ENCODE data around the gene ASTL. TPM values are rescaled to one million over a fixed set of nuclear protein-coding genes. Genes with fewer than 3 reads are reported as not detected.

The ASTL gene
- total and polyA plus RNA-seq, 4 donors: 0.57 to 0.62 TPM; not detected in 2

- intact Hi-C loops (cut with DNase I): no loop called here
- Histone ChIP-seq H3K27ac (ENCODE audit: low read depth in 1 of 2, low read length in 2 of 2) (peak overlapping the region; percentile 19 to 46), H3K36me3 (ENCODE audit: control insufficient read depth in 1 of 2, insufficient read depth in 2 of 2, low read length in 1 of 2) (no peaks in the 10 kb centered on the region), H3K9me3 (ENCODE audit: control insufficient read depth, low read length) (no peaks in the 10 kb centered on the region), H3K4me3 (ENCODE audit: low read length in 2 of 2) (no peak overlapping the region), H3K4me1 (ENCODE audit: control insufficient read depth in 1 of 2, insufficient read depth in 2 of 2, low read length in 2 of 2) (no peaks in the 10 kb centered on the region), H3K27me3 (ENCODE audit: control insufficient read depth in 1 of 2, insufficient read depth in 2 of 2, low read length in 1 of 2) (no peaks in the 10 kb centered on the region)
- ATAC-seq (ENCODE audit: low FRiP score) (peak; percentile 66), DNase-seq (peak; percentile 75 to 90)
- WGBS, 2 donors: 35 to 44% methylated on average over 9 of the region's 9 CpGs
Measured at GRCh38 chr2:96083064-96083939, 55.0 kb downstream of the ASTL start.

GRCh38 chr2:96082211-96083063 lies 55.9 kb downstream of the ASTL start:
- Histone ChIP-seq H3K36me3 (ENCODE audit: control insufficient read depth in 1 of 2, insufficient read depth in 2 of 2, low read length in 1 of 2) (no peaks in the 10 kb centered on the region), H3K4me3 (ENCODE audit: low read length in 2 of 2) (no peak overlapping the region), H3K9me3 (ENCODE audit: control insufficient read depth, low read length) (no peaks in the 10 kb centered on the region), H3K27ac (ENCODE audit: low read depth in 1 of 2, low read length in 2 of 2) (peak overlapping the region; percentile 19 to 46), H3K4me1 (ENCODE audit: control insufficient read depth in 1 of 2, insufficient read depth in 2 of 2, low read length in 2 of 2) (no peaks in the 10 kb centered on the region), H3K27me3 (ENCODE audit: control insufficient read depth in 1 of 2, insufficient read depth in 2 of 2, low read length in 1 of 2) (no peaks in the 10 kb centered on the region)
- WGBS, 2 donors: 88 to 90% methylated on average over 14 of the region's 14 CpGs
- intact Hi-C loops (cut with DNase I): no loop called here
- DNase-seq: peak in 1 of 2 donors; percentile 44
- peak; percentile 36 for ATAC-seq (ENCODE audit: low FRiP score)

DNA sequence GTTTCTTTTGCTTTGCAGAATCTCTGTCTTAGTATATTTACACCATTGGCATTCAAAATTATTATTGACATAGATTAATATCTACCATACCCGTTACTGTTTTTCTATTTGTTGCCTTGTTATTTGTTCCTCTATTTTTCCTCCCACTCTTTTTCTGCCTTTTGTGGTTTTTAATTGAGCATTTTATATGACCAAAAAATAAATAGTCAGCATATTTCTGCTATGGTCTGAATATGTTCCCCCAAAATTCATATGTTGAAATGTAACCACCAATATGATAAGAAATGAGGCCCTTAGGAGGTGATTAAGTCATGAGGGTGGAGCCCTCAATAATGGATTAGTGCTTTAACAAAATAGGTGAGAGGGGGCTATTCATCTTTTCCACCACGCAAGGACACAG lies 57.3 kb downstream of the ASTL start:
- Histone ChIP-seq H3K36me3 (ENCODE audit: control insufficient read depth in 1 of 2, insufficient read depth in 2 of 2, low read length in 1 of 2) (no peaks in the 10 kb centered on the region), H3K9me3 (ENCODE audit: control insufficient read depth, low read length) (no peaks in the 10 kb centered on the region), H3K27me3 (ENCODE audit: control insufficient read depth in 1 of 2, insufficient read depth in 2 of 2, low read length in 1 of 2) (no peaks in the 10 kb centered on the region), H3K27ac (ENCODE audit: low read depth in 1 of 2, low read length in 2 of 2) (no peak overlapping the region), H3K4me1 (ENCODE audit: control insufficient read depth in 1 of 2, insufficient read depth in 2 of 2, low read length in 2 of 2) (no peaks in the 10 kb centered on the region), H3K4me3 (ENCODE audit: low read length in 2 of 2) (no peak overlapping the region)
- intact Hi-C loops (cut with DNase I): no loop called here
- DNase-seq: no peak
- WGBS, 2 donors: 89 to 98% methylated on average over 2 of the region's 2 CpGs
- ATAC-seq (ENCODE audit: low FRiP score): no peak

DNA sequence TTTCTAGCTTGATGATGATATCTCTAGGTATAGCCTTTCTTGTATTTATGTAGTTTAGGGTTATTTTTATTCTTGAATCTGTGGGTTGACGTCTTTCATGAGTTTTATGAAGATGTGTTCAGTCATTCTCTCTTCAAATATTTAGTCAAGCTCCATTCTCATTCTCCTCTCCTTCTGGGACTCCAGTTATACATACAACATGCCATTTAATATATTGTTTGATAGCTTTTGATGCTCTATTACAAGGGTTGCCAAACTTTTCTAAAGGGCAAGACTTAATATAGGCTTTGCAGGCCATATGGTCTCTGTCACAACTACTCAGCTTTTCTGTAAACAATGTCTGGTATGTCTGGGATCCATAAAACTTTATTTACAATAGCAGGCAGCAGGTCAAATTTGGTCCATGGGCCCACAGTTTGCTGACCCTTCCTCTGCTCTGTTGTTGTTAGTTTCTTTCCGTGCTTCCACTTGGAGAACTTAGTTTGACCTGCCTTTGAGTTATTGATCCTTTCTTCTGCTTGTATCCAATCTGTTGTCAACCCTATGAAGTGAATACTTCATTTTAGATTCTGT lies 63.0 kb downstream of the ASTL start:
- intact Hi-C loops (cut with DNase I): no loop called here
- Histone ChIP-seq H3K36me3 (ENCODE audit: control insufficient read depth in 1 of 2, insufficient read depth in 2 of 2, low read length in 1 of 2) (no peaks in the 10 kb centered on the region), H3K9me3 (ENCODE audit: control insufficient read depth, low read length) (peaks cover 2% of the 10 kb centered on the region), H3K27me3 (ENCODE audit: control insufficient read depth in 1 of 2, insufficient read depth in 2 of 2, low read length in 1 of 2) (no peaks in the 10 kb centered on the region), H3K27ac (ENCODE audit: low read depth in 1 of 2, low read length in 2 of 2) (no peak overlapping the region), H3K4me3 (ENCODE audit: low read length in 2 of 2) (no peak overlapping the region), H3K4me1 (ENCODE audit: control insufficient read depth in 1 of 2, insufficient read depth in 2 of 2, low read length in 2 of 2) (no peaks in the 10 kb centered on the region)
- ATAC-seq (ENCODE audit: low FRiP score) (no peak), DNase-seq (no peak)
- WGBS, 2 donors: 60 to 69% methylated on average over 2 of the region's 2 CpGs

- no peaks in the 10 kb centered on the region for H3K4me1 ChIP-seq (ENCODE audit: control insufficient read depth in 1 of 2, insufficient read depth in 2 of 2, low read length in 2 of 2)
- no peaks in the 10 kb centered on the region for H3K36me3 ChIP-seq (ENCODE audit: control insufficient read depth in 1 of 2, insufficient read depth in 2 of 2, low read length in 1 of 2)
- H3K27ac ChIP-seq (ENCODE audit: low read depth in 1 of 2, low read length in 2 of 2): no peak overlapping the region
- H3K9me3 ChIP-seq (ENCODE audit: control insufficient read depth, low read length): peaks cover 2% of the 10 kb centered on the region
- H3K27me3 ChIP-seq (ENCODE audit: control insufficient read depth in 1 of 2, insufficient read depth in 2 of 2, low read length in 1 of 2): no peaks in the 10 kb centered on the region
- intact Hi-C loops (cut with DNase I): no loop called here
- DNase-seq: no peak
- no peak for ATAC-seq (ENCODE audit: low FRiP score)
- WGBS, 2 donors: 84 to 87% methylated on average over 6 of the region's 6 CpGs
- H3K4me3 ChIP-seq (ENCODE audit: low read length in 2 of 2): no peak overlapping the region
Measured at GRCh38 chr2:96074156-96074555, 64.1 kb downstream of the ASTL start.

DNA sequence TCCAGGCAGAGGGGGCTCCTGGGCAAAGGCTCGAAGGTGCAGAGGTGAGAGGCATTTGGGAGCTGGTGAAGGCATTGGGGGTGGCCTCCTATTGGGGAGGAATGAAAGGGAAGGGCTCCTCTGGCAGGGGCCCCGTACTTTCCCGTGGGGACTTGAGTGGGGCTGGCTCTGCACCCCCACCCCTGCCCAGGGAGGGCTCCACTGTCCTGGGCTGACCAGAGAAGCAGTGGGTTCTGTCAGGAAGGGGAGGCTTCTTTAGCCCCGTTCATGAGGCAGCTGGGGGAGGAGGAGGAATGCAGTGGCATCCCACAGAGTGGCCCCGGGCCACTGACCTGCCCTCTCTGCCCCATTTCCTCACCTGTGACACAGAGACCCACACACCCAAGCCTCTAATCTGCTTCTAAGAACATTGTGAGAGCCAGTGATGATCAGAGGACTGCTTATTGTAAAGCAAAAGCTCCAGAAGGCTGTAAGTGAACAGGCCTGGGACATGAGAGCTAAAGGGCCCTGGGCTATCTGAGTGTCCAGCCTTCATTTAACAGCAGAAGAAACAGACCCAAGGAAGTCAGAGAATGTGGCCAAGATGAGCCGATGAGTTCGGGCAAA lies 65.0 kb downstream of the ASTL start:
- no peaks in the 10 kb centered on the region for H3K27me3 ChIP-seq (ENCODE audit: control insufficient read depth in 1 of 2, insufficient read depth in 2 of 2, low read length in 1 of 2)
- H3K4me1 ChIP-seq (ENCODE audit: control insufficient read depth in 1 of 2, insufficient read depth in 2 of 2, low read length in 2 of 2): no peaks in the 10 kb centered on the region
- 82 to 91% methylated on average over 7 of the region's 7 CpGs for WGBS, 2 donors
- peaks cover 2% of the 10 kb centered on the region for H3K9me3 ChIP-seq (ENCODE audit: control insufficient read depth, low read length)
- ATAC-seq (ENCODE audit: low FRiP score): no peak
- H3K36me3 ChIP-seq (ENCODE audit: control insufficient read depth in 1 of 2, insufficient read depth in 2 of 2, low read length in 1 of 2): no peaks in the 10 kb centered on the region
- intact Hi-C loops (cut with DNase I): no loop called here
- no peak overlapping the region for H3K27ac ChIP-seq (ENCODE audit: low read depth in 1 of 2, low read length in 2 of 2)
- no peak overlapping the region for H3K4me3 ChIP-seq (ENCODE audit: low read length in 2 of 2)
- no peak for DNase-seq

Other genes with a start within 250 kb of the ASTL start
- 10 to 100 TPM; 52.7 to 81.1 TPM for gene ANKRD36C, start 146.7 kb downstream of the ASTL start, total RNA-seq
- gene ANKRD36C, start 146.7 kb downstream of the ASTL start, polyA plus RNA-seq: 1 to 10 TPM; 1.4 to 4.4 TPM
- 10 to 100 TPM in 1 of 2 donors, 1 to 10 TPM in 1; 4.8 to 16.2 TPM for gene GPAT2, start 103.6 kb downstream of the ASTL start, total RNA-seq
- gene GPAT2, start 103.6 kb downstream of the ASTL start, polyA plus RNA-seq: 1 to 10 TPM in 1 of 2 donors, under 1 TPM in 1; 0.38 to 3.5 TPM
- 10 to 100 TPM in 1 of 2 donors, under 1 TPM in 1; 0.81 to 34.0 TPM for gene ADRA2B, start 21.9 kb downstream of the ASTL start, total RNA-seq
- gene ADRA2B, start 21.9 kb downstream of the ASTL start, polyA plus RNA-seq: under 1 TPM in 1 of 2 donors, not detected in 1; 0.26 TPM
- 1 to 10 TPM; 5.7 to 7.5 TPM for gene DUSP2, start 6.9 kb upstream of the ASTL start, total RNA-seq
- gene DUSP2, start 6.9 kb upstream of the ASTL start, polyA plus RNA-seq: 1 to 10 TPM; 1.2 to 1.9 TPM
- 10 to 100 TPM; 69.3 to 72.7 TPM for gene STARD7, start 70.3 kb upstream of the ASTL start, total RNA-seq
- 10 to 100 TPM; 23.8 to 36.3 TPM for gene STARD7, start 70.3 kb upstream of the ASTL start, polyA plus RNA-seq
- 10 to 100 TPM; 53.4 to 53.8 TPM for gene TMEM127, start 127.5 kb upstream of the ASTL start, total RNA-seq
- gene TMEM127, start 127.5 kb upstream of the ASTL start, polyA plus RNA-seq: 10 to 100 TPM in 1 of 2 donors, 1 to 10 TPM in 1; 8.3 to 23.4 TPM
- 10 to 100 TPM; 46.4 to 57.1 TPM for gene CIAO1, start 127.7 kb upstream of the ASTL start, total RNA-seq
- 10 to 100 TPM; 25.8 to 49.1 TPM for gene CIAO1, start 127.7 kb upstream of the ASTL start, polyA plus RNA-seq
- 10 to 100 TPM; 85.0 to 99.7 TPM for gene SNRNP200, start 167.0 kb upstream of the ASTL start, total RNA-seq
- gene SNRNP200, start 167.0 kb upstream of the ASTL start, polyA plus RNA-seq: 10 to 100 TPM; 18.9 to 80.1 TPM
- gene ITPRIPL1, start 186.8 kb upstream of the ASTL start, total RNA-seq: 1 to 10 TPM; 1.9 to 3.6 TPM
- gene ITPRIPL1, start 186.8 kb upstream of the ASTL start, polyA plus RNA-seq: 1 to 10 TPM in 1 of 2 donors, not detected in 1; 1.2 TPM
- 1 to 10 TPM; 1.0 to 1.4 TPM for gene NCAPH, start 197.3 kb upstream of the ASTL start, total RNA-seq
- gene NCAPH, start 197.3 kb upstream of the ASTL start, polyA plus RNA-seq: under 1 TPM in 1 of 2 donors, not detected in 1; 0.10 TPM

Measured in aorta (tissue), 5 donors.